ENCODE results near the gene NOC3L. TPM values are rescaled to one million over a fixed set of nuclear protein-coding genes. Genes with fewer than 3 reads are reported as not detected.

NOC3L gene
- total and polyA plus RNA-seq, 2 donors (not counting 1 experiment from before 2014, with no cell fraction given): 10.2 to 42.0 TPM

GRCh38 chr10:94288361-94289101, 74.2 kb downstream of the NOC3L start:
- no peak overlapping the region for H3K4me3 Mint-ChIP-seq
- CTCF ChIA-PET: interaction anchor here (1.5 to 3.8 kb wide), 2 partner anchors 11 to 155 kb away, joined by 4 to 14 read pairs; no protein-coding TSS in a partner anchor
- POLR2A ChIA-PET: no interaction called here
- no peak for DNase-seq
- no peak for TF ChIP-seq CTCF (IDR thresholded peaks at IDR 0.05)
- TF ChIP-seq EZH2 (IDR thresholded peaks at IDR 0.05; ENCODE audit: borderline replicate concordance, insufficient read depth, low read depth, low read length, poor library complexity, severe bottlenecking): no peak
- no peaks in the 10 kb centered on the region for H3K9me3 Mint-ChIP-seq (ENCODE audit: insufficient read depth)
- no peak overlapping the region for H3K4me2 ChIP-seq (replicated peaks; ENCODE audit: low read depth, low read length, poor library complexity, severe bottlenecking)
- WGBS (ENCODE audit: insufficient coverage): 93% methylated on average over 2 of the region's 2 CpGs
- H3K27me3 Mint-ChIP-seq: peaks cover 49% of the 10 kb centered on the region
- peaks cover 0 to 9% (median 3%) of the 10 kb centered on the region in 4 experiments for H3K27me3 ChIP-seq (replicated peaks in 1 of 4; ENCODE audit: control extremely low read depth in 1 of 4, control insufficient read depth in 3 of 4, insufficient read depth in 4 of 4, low read length in 3 of 4)
- no peaks in the 10 kb centered on the region for H3K36me3 ChIP-seq (replicated peaks in 1 of 2; ENCODE audit: control extremely low read depth in 1 of 2, control insufficient read depth in 1 of 2, extremely low read depth in 1 of 2, insufficient read depth in 2 of 2, low read length in 1 of 2)
- no peak overlapping the region for H3K27ac Mint-ChIP-seq
- no peak overlapping the region for H3K9ac ChIP-seq (ENCODE audit: low read length)
- no peak overlapping the region for H3K4me3 ChIP-seq (ENCODE audit: control extremely low read depth in 1 of 5, extremely low read depth in 1 of 5, insufficient read depth in 1 of 5, low read depth in 2 of 5, low read length in 4 of 5)
- H3K4me1 ChIP-seq (ENCODE audit: control insufficient read depth in 2 of 2, insufficient read depth in 2 of 2, low read length in 2 of 2): no peaks in the 10 kb centered on the region
- intact Hi-C loops (cut with micrococcal nuclease): no loop called here
- no peaks in the 10 kb centered on the region for H3K9me3 ChIP-seq (ENCODE audit: control extremely low read depth in 1 of 3, control insufficient read depth in 2 of 3, insufficient read depth in 1 of 3, low read length in 2 of 3)
- H3K79me2 ChIP-seq (ENCODE audit: control insufficient read depth, insufficient read depth, low read length): no peaks in the 10 kb centered on the region
- no peaks in the 10 kb centered on the region for H3K4me1 Mint-ChIP-seq
- no peaks in the 10 kb centered on the region for H4K20me1 ChIP-seq (ENCODE audit: control insufficient read depth, insufficient read depth, low read length, poor library complexity, severe bottlenecking)
- no peak for ATAC-seq (ENCODE audit: low read depth)
- H3K27ac ChIP-seq (ENCODE audit: low read length in 2 of 2): no peak overlapping the region
- H2AFZ ChIP-seq (ENCODE audit: insufficient read depth, low read depth, low read length, poor library complexity, severe bottlenecking): no peak overlapping the region

GRCh38 chr10:94287336-94287735, 75.4 kb downstream of the NOC3L start:
- intact Hi-C loops (cut with micrococcal nuclease): no loop called here
- Histone ChIP-seq H2AFZ (ENCODE audit: insufficient read depth, low read depth, low read length, poor library complexity, severe bottlenecking) (no peak overlapping the region), H3K36me3 (replicated peaks in 1 of 2; ENCODE audit: control extremely low read depth in 1 of 2, control insufficient read depth in 1 of 2, extremely low read depth in 1 of 2, insufficient read depth in 2 of 2, low read length in 1 of 2) (no peaks in the 10 kb centered on the region), H3K27me3 (replicated peaks in 1 of 4; ENCODE audit: control extremely low read depth in 1 of 4, control insufficient read depth in 3 of 4, insufficient read depth in 4 of 4, low read length in 3 of 4) (peaks cover 0 to 9% (median 3%) of the 10 kb centered on the region in 4 experiments), H3K9me3 (ENCODE audit: control extremely low read depth in 1 of 3, control insufficient read depth in 2 of 3, insufficient read depth in 1 of 3, low read length in 2 of 3) (no peaks in the 10 kb centered on the region), H3K4me3 (ENCODE audit: control extremely low read depth in 1 of 5, extremely low read depth in 1 of 5, insufficient read depth in 1 of 5, low read depth in 2 of 5, low read length in 4 of 5) (no peak overlapping the region), H3K9ac (ENCODE audit: low read length) (no peak overlapping the region), H4K20me1 (ENCODE audit: control insufficient read depth, insufficient read depth, low read length, poor library complexity, severe bottlenecking) (no peaks in the 10 kb centered on the region), H3K27ac (ENCODE audit: low read length in 2 of 2) (no peak overlapping the region), H3K79me2 (ENCODE audit: control insufficient read depth, insufficient read depth, low read length) (no peaks in the 10 kb centered on the region), H3K4me1 (ENCODE audit: control insufficient read depth in 2 of 2, insufficient read depth in 2 of 2, low read length in 2 of 2) (no peaks in the 10 kb centered on the region), H3K4me2 (replicated peaks; ENCODE audit: low read depth, low read length, poor library complexity, severe bottlenecking) (no peak overlapping the region)
- TF ChIP-seq EZH2 (IDR thresholded peaks at IDR 0.05; ENCODE audit: borderline replicate concordance, insufficient read depth, low read depth, low read length, poor library complexity, severe bottlenecking) (no peak), CTCF (IDR thresholded peaks at IDR 0.05) (no peak)
- H3K27ac Mint-ChIP-seq: no peak overlapping the region
- no peak overlapping the region for H3K4me3 Mint-ChIP-seq
- ATAC-seq (ENCODE audit: low read depth) (no peak), DNase-seq (no peak)
- peaks cover 46% of the 10 kb centered on the region for H3K27me3 Mint-ChIP-seq
- no CpG with 5 or more reads among the region's 3 CpGs for WGBS (ENCODE audit: insufficient coverage)
- no peaks in the 10 kb centered on the region for H3K4me1 Mint-ChIP-seq
- no peaks in the 10 kb centered on the region for H3K9me3 Mint-ChIP-seq (ENCODE audit: insufficient read depth)
- POLR2A ChIA-PET: no interaction called here
- CTCF ChIA-PET: interaction anchor here (0.7 to 3.8 kb wide), 4 partner anchors 10 to 157 kb away, joined by 3 to 14 read pairs (median 4); no protein-coding TSS in a partner anchor

All from B cell (primary cell).